Suppressor macrophage treated with lipopolysaccharide for 4 hours (primary cell): ENCODE measurements around the gene SASH1.

Source experiments
- DNase-seq: peaks from one replicate; pipeline ENCODE4 v3.0.0-alpha.2; 2020

The SASH1 gene

GRCh38 chr6:148526145-148526544 lies 183.5 kb downstream of the SASH1 start:
- DNase-seq: no peak

- DNase-seq: no peak
These were observed 185.7 kb downstream of the SASH1 start for GRCh38 chr6:148528292-148528691.

GRCh38 chr6:148529010-148529409 lies 186.4 kb downstream of the SASH1 start:
- DNase-seq: no peak

GRCh38 chr6:148530394-148530953 lies 187.8 kb downstream of the SASH1 start:
- DNase-seq: peak; percentile 60

- no peak for DNase-seq
These were observed 188.3 kb downstream of the SASH1 start for GRCh38 chr6:148530976-148531375.

- no peak for DNase-seq
These were observed 190.1 kb downstream of the SASH1 start for GRCh38 chr6:148532698-148533097.

GRCh38 chr6:148533309-148534107 lies 190.9 kb downstream of the SASH1 start:
- no peak for DNase-seq

- no peak for DNase-seq
These were observed 192.2 kb downstream of the SASH1 start for GRCh38 chr6:148534871-148535270.

- DNase-seq: no peak
These were observed 192.7 kb downstream of the SASH1 start for GRCh38 chr6:148535381-148535780.

- no peak for DNase-seq
These were observed 193.3 kb downstream of the SASH1 start for GRCh38 chr6:148535976-148536375.

- no peak for DNase-seq
These were observed 195.9 kb downstream of the SASH1 start for GRCh38 chr6:148538261-148539190.

GRCh38 chr6:148543540-148543939 lies 200.9 kb downstream of the SASH1 start:
- no peak for DNase-seq

- no peak for DNase-seq
These were observed 201.8 kb downstream of the SASH1 start for GRCh38 chr6:148544421-148544820.

- DNase-seq: no peak
These were observed 203.3 kb downstream of the SASH1 start for GRCh38 chr6:148545901-148546300.

GRCh38 chr6:148547110-148547509 lies 204.5 kb downstream of the SASH1 start:
- DNase-seq: no peak

GRCh38 chr6:148548065-148548748 lies 205.6 kb downstream of the SASH1 start:
- DNase-seq: no peak

GRCh38 chr6:148548749-148549140 lies 206.1 kb downstream of the SASH1 start:
- DNase-seq: no peak

- DNase-seq: peak; percentile 26
These were observed 207.9 kb downstream of the SASH1 start for GRCh38 chr6:148550569-148550968.

GRCh38 chr6:148551226-148551625 lies 208.6 kb downstream of the SASH1 start:
- DNase-seq: no peak

GRCh38 chr6:148556410-148556809 lies 213.8 kb downstream of the SASH1 start:
- DNase-seq: peak; percentile 30

GRCh38 chr6:148557796-148558321 lies 215.2 kb downstream of the SASH1 start:
- peak; percentile 61 for DNase-seq

GRCh38 chr6:148559848-148560433 lies 217.3 kb downstream of the SASH1 start:
- DNase-seq: peak; percentile 70
